Fibroblast of the aortic adventitia (primary cell): Measurements from ENCODE around the gene GPC5. TPM values are rescaled to one million over a fixed set of nuclear protein-coding genes. Genes with fewer than 3 reads are reported as not detected.

Source experiments
- DNase-seq: peaks from one replicate; pipeline ENCODE4 v3.0.0-alpha.2; 2010; ENCODE audit warnings: low read depth
- H3K4me3 ChIP-seq: 2 replicates; pipeline ENCODE4 v1.5.1; 2011; ENCODE audit warnings: low read depth, mild to moderate bottlenecking, control low read depth, low read length, moderate library complexity
- total RNA-seq: library from RNA; depleted of rRNA; stranded (reverse); fragments of >200 nt; gene quantifications from 2 replicates; pipeline ENCODE4 v1.2.3, GENCODE V29; 2012; ENCODE audit warnings: low replicate concordance
- TF ChIP-seq, protein P1 (sequence below): IDR thresholded peaks from 2 replicates; pipeline ENCODE4 v1.5.1; 2011; ENCODE audit warnings: mild to moderate bottlenecking, low read length, control low read depth, inconsistent platforms; ENCODE audit not compliant: insufficient read depth

GPC5 gene
- total RNA-seq, 1 donor, result 0.18 TPM

DNA sequence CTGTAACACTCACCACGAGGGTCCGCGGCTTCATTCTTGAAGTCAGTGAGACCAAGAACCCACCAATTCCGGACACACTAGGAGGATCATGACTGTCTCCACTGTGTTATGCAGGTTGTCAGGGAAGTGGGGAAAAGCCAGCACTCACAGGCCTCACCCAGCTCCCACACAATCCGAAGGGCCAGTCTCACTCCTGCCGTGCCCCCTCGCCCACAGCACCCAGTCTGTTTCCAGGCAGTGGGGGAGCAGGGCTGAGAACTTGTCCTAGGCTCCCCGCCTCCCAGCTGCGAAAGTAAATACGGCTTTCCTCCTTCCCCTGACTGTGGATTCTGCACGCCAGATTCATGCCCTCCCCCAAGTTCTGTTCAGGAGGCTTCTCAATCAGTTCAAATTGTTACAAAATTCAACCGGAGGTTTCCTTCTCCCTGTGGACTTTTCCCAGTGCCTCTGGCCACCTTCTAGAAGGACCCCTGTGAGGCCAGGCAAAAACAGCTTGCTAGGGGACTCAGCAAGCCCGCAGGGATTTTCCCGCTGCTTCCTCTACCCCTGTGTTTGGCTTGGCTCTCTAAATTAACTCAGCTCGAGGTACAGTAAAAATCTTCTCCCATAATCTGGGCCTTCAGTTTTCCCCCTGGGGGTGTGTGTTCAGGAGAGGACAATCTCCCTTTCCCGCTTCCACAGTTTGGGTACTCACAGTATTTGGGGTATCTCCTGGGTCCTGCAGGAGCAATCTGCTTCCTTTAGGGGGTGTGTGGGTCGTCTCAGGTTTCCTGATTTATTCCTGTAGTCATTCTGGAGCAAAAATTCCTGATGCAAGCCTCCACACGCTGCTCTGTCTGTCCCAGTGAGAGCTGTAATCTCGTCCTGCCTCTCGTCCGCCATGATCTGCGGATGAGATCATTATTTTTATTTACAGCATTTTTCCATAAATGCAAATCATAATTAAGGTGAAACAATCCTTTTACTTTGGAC, 899.8 kb downstream of the GPC5 start:
- H3K4me3 ChIP-seq, result no peak overlapping the region
- TF ChIP-seq, protein P1, sequence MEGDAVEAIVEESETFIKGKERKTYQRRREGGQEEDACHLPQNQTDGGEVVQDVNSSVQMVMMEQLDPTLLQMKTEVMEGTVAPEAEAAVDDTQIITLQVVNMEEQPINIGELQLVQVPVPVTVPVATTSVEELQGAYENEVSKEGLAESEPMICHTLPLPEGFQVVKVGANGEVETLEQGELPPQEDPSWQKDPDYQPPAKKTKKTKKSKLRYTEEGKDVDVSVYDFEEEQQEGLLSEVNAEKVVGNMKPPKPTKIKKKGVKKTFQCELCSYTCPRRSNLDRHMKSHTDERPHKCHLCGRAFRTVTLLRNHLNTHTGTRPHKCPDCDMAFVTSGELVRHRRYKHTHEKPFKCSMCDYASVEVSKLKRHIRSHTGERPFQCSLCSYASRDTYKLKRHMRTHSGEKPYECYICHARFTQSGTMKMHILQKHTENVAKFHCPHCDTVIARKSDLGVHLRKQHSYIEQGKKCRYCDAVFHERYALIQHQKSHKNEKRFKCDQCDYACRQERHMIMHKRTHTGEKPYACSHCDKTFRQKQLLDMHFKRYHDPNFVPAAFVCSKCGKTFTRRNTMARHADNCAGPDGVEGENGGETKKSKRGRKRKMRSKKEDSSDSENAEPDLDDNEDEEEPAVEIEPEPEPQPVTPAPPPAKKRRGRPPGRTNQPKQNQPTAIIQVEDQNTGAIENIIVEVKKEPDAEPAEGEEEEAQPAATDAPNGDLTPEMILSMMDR, result no peak

DNA sequence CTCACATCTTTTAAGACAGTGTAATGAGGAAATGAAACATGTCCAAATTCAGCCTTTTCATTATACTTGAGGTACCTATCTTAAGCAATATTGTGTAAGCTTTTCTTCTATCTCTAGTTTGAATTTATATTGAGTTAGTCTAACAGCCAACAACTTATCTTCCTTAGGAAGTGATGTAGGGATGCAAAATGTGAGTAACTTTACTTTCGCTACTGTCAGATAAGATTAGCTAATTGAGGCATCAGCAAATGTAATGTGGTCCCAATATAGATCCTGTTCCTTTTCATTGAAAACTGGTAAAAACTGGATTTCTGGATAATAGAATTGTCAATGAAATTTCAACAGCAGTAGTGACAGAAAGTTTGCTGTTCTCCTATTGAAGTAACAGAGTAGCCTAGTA, 902.2 kb downstream of the GPC5 start:
- no peak for DNase-seq
- TF ChIP-seq, protein P1, result no peak
- H3K4me3 ChIP-seq, result no peak overlapping the region

More for the DNA sequence above, 899.8 kb downstream of the GPC5 start:
- no peak for DNase-seq

DNA sequence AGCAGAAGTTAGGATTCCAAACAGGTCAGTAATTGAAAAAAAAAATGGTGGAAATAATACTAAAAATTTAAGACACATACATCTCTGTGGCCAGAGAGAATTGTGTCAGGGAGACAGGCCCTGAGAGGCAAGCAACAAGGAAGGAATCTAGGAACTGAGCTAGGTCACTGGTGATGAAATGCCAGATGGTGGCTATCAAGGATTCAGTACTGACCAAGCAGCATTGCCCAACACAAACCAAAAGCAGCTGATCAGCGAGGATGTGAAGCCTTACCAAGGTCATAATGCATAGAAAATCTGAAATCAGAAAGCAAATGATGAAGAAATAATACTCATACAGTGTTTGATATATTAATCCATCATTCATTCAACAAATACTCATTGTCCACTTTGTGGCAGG, 905.0 kb downstream of the GPC5 start:
- TF ChIP-seq, protein P1, result no peak
- DNase-seq, result peak; percentile 67
- no peak overlapping the region for H3K4me3 ChIP-seq

DNA sequence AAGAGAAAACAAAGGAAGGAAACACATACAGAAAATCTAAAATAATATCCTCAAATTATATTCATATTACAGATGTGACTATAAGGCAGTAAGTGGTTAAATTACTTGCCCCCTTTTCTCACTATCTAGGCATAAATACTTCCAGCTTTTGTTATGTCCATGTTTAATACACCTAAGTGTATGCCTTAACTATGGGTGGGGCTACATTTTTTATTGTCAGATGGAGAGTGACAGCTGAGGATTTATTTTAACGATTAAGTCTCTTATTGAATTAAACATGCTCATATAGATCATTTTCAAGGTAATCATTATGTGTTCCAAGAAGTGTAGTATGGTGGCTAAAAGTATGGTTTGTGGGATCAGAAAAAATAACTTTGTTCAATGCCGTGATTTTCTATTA, 909.3 kb downstream of the GPC5 start:
- TF ChIP-seq, protein P1, result no peak
- H3K4me3 ChIP-seq, result no peak overlapping the region
- no peak for DNase-seq

DNA sequence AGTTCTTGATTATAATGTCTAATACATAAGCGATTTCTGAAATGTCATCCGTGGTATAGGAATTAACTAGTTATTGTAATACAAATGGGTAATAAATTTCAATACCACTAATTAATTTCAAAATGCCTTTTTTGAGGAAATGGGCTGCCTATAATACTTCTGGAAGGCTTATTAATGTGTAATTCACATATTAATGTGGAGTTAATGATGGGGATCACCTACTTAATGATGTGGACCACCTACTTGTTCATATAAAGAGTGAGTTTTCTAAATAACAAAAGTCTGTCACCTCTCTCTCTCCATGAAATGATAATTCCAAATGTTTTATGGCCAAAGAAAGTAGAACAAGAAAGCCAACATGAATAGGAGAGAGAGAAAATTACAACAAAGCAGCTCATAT, 914.4 kb downstream of the GPC5 start:
- DNase-seq, result no peak
- H3K4me3 ChIP-seq, result no peak overlapping the region
- TF ChIP-seq, protein P1, result no peak

DNA sequence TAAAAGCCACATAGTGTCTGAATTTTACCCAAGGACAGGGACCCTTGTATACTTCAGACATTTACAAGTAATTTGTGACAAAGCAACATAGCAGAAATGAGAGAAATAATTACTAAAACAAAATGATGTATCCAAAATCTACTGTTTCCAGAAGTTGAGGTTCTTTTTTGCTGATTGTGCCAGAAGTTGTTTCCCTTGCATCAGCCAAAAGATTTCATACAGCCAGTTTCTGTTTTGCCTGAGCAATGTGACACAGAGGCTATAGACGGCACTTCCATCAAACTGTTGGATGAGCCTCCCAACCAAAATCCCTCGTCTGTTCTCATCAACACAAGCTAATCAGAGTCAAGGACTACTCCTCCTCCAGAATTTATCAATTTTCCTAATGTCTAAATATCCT, 915.0 kb downstream of the GPC5 start:
- H3K4me3 ChIP-seq, result no peak overlapping the region
- DNase-seq, result peak; percentile 17
- TF ChIP-seq, protein P1, result no peak
